Transverse colon (tissue), 4 donors: ENCODE data around the gene CD84.

ENCODE experiments used
- POLR2AphosphoS5 ChIP-seq, 3 donors: sonication (generic); formaldehyde crosslinking; IDR thresholded peaks; one replicate each; pipeline ENCODE4 v1.6.1; 2016; ENCODE audit warnings: antibody characterized with exemption in 3 of 3
- TF ChIP-seq, protein P1 (sequence below), 5 experiments: fragments of 200-600 bp in 3 of 5; fragments of 450-650 bp in 2 of 5; sonication (generic) in 3 of 5; IDR thresholded peaks; 1 replicate in 2 of 5; 2 replicates in 3 of 5; pipeline ENCODE4 v1.5.1; 2016 to 2017; ENCODE audit warnings: antibody characterized with exemption in 5 of 5, inconsistent platforms in 3 of 5, mild to moderate bottlenecking in 2 of 5, moderate library complexity in 1 of 5

- no peak for TF ChIP-seq POLR2AphosphoS5 (IDR thresholded peaks at IDR 0.05)
- TF ChIP-seq, protein P1, sequence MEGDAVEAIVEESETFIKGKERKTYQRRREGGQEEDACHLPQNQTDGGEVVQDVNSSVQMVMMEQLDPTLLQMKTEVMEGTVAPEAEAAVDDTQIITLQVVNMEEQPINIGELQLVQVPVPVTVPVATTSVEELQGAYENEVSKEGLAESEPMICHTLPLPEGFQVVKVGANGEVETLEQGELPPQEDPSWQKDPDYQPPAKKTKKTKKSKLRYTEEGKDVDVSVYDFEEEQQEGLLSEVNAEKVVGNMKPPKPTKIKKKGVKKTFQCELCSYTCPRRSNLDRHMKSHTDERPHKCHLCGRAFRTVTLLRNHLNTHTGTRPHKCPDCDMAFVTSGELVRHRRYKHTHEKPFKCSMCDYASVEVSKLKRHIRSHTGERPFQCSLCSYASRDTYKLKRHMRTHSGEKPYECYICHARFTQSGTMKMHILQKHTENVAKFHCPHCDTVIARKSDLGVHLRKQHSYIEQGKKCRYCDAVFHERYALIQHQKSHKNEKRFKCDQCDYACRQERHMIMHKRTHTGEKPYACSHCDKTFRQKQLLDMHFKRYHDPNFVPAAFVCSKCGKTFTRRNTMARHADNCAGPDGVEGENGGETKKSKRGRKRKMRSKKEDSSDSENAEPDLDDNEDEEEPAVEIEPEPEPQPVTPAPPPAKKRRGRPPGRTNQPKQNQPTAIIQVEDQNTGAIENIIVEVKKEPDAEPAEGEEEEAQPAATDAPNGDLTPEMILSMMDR (IDR thresholded peaks at IDR 0.05), result no peak
Observed at GRCh38 chr1:160619742-160620277, 40.5 kb upstream of the CD84 start.
